Central memory CD8-positive, alpha-beta T cell (primary cell): ENCODE measurements around the gene FHIP1B.

ENCODE experiments used
- ATAC-seq: fragments of 150-1000 bp; cut with Tn5 transposase; replicated peaks from 2 replicates; pipeline ENCODE4 v1.10.0; 2022; ENCODE audit warnings: mild to moderate bottlenecking, moderate FRiP score, moderate number of reproducible peaks; ENCODE audit not compliant: poor library complexity, severe bottlenecking; ENCODE audit errors: extremely low read depth
- DNase-seq, 2 donors: peaks; one replicate each; pipeline ENCODE4 v3.0.0; 2021; ENCODE audit warnings: low spot score in 2 of 2
- H3K27ac Mint-ChIP-seq: one replicate; pipeline ENCODE4 v1.8.0; 2022; ENCODE audit warnings: low read depth, mild to moderate bottlenecking, moderate library complexity, mixed read lengths
- H3K27me3 Mint-ChIP-seq: one replicate; pipeline ENCODE4 v1.8.0; 2022; ENCODE audit warnings: mixed read lengths
- H3K36me3 Mint-ChIP-seq: one replicate; pipeline ENCODE4 v1.8.0; 2022; ENCODE audit warnings: mild to moderate bottlenecking, moderate library complexity, mixed read lengths; ENCODE audit not compliant: insufficient read depth
- H3K4me1 Mint-ChIP-seq: one replicate; pipeline ENCODE4 v1.8.0; 2022; ENCODE audit warnings: mixed read lengths
- H3K4me3 Mint-ChIP-seq: one replicate; pipeline ENCODE4 v1.8.0; 2022; ENCODE audit warnings: mild to moderate bottlenecking, moderate library complexity, mixed read lengths
- H3K9me3 Mint-ChIP-seq: one replicate; pipeline ENCODE4 v1.8.0; 2022; ENCODE audit warnings: mixed read lengths

FHIP1B gene

GRCh38 chr11:6206456-6207180 is 27.8 kb downstream of the FHIP1B start:
- Mint-ChIP-seq H3K9me3 (no peaks in the 10 kb centered on the region), H3K36me3 (peaks cover 12% of the 10 kb centered on the region), H3K27me3 (no peaks in the 10 kb centered on the region), H3K27ac (no peak overlapping the region), H3K4me1 (peaks cover 40% of the 10 kb centered on the region), H3K4me3 (no peak overlapping the region)
- DNase-seq (no peak), ATAC-seq (no peak)

GRCh38 chr11:6205366-6205765 is 29.1 kb downstream of the FHIP1B start, which contains the start of gene C11orf42:
C11orf42 (plus strand) TSS chr11:6205557; CDS start chr11:6205616, 59 bp downstream.
- Mint-ChIP-seq H3K36me3 (peaks cover 11% of the 10 kb centered on the region), H3K27ac (no peak within 1 kb of the TSS)
- no peak for ATAC-seq

GRCh38 chr11:6204706-6205105 is 29.7 kb downstream of the FHIP1B start:
- Mint-ChIP-seq H3K4me1 (peaks cover 59% of the 10 kb centered on the region), H3K27me3 (no peaks in the 10 kb centered on the region), H3K36me3 (peaks cover 10% of the 10 kb centered on the region), H3K27ac (no peak overlapping the region), H3K4me3 (no peak overlapping the region), H3K9me3 (peaks cover 4% of the 10 kb centered on the region)
- ATAC-seq (no peak), DNase-seq (no peak)

More at GRCh38 chr11:6205366-6205765, 29.1 kb downstream of the FHIP1B start, which contains the start of gene C11orf42:
- peaks cover 53% of the 10 kb centered on the region for H3K4me1 Mint-ChIP-seq
- DNase-seq, result no peak
- no peaks in the 10 kb centered on the region for H3K27me3 Mint-ChIP-seq
- H3K9me3 Mint-ChIP-seq, result peaks cover 4% of the 10 kb centered on the region
- no peak within 1 kb of the TSS for H3K4me3 Mint-ChIP-seq

- peaks cover 10% of the 10 kb centered on the region for H3K36me3 Mint-ChIP-seq
- ATAC-seq, result peak; percentile 48
- H3K4me3 Mint-ChIP-seq, result peak overlapping the region; percentile 49
- peaks cover 65% of the 10 kb centered on the region for H3K4me1 Mint-ChIP-seq
- H3K9me3 Mint-ChIP-seq, result peaks cover 4% of the 10 kb centered on the region
- no peak for DNase-seq
- H3K27me3 Mint-ChIP-seq, result no peaks in the 10 kb centered on the region
- H3K27ac Mint-ChIP-seq, result peak overlapping the region; percentile 74
Measured at GRCh38 chr11:6203327-6203726, 31.1 kb downstream of the FHIP1B start.

- peak overlapping the region; percentile 86 for H3K27ac Mint-ChIP-seq
- H3K27me3 Mint-ChIP-seq, result no peaks in the 10 kb centered on the region
- peaks cover 10% of the 10 kb centered on the region for H3K36me3 Mint-ChIP-seq
- no peak overlapping the region for H3K4me3 Mint-ChIP-seq
- DNase-seq, result no peak
- no peak for ATAC-seq
- peaks cover 4% of the 10 kb centered on the region for H3K9me3 Mint-ChIP-seq
- H3K4me1 Mint-ChIP-seq, result peaks cover 69% of the 10 kb centered on the region
Measured at GRCh38 chr11:6202041-6202440, 32.4 kb downstream of the FHIP1B start.

GRCh38 chr11:6201481-6201880 is 33.0 kb downstream of the FHIP1B start:
- H3K27ac Mint-ChIP-seq, result peak overlapping the region; percentile 86
- no peak for DNase-seq
- H3K27me3 Mint-ChIP-seq, result no peaks in the 10 kb centered on the region
- peak; percentile 66 for ATAC-seq
- peak overlapping the region; percentile 42 for H3K4me3 Mint-ChIP-seq
- H3K4me1 Mint-ChIP-seq, result peaks cover 72% of the 10 kb centered on the region
- peaks cover 10% of the 10 kb centered on the region for H3K36me3 Mint-ChIP-seq
- peaks cover 4% of the 10 kb centered on the region for H3K9me3 Mint-ChIP-seq

GRCh38 chr11:6200975-6201374 is 33.5 kb downstream of the FHIP1B start:
- DNase-seq, result no peak
- Mint-ChIP-seq H3K36me3 (peaks cover 8% of the 10 kb centered on the region), H3K4me3 (peak overlapping the region; percentile 42), H3K27ac (peak overlapping the region; percentile 86), H3K4me1 (peaks cover 77% of the 10 kb centered on the region), H3K9me3 (peaks cover 4% of the 10 kb centered on the region), H3K27me3 (no peaks in the 10 kb centered on the region)
- peak; percentile 64 for ATAC-seq

- Mint-ChIP-seq H3K36me3 (peaks cover 8% of the 10 kb centered on the region), H3K9me3 (peaks cover 4% of the 10 kb centered on the region), H3K27me3 (no peaks in the 10 kb centered on the region), H3K4me1 (peaks cover 64% of the 10 kb centered on the region), H3K4me3 (no peak within 1 kb of the TSS), H3K27ac (peak within 1 kb of the TSS; percentile 86)
- ATAC-seq, result no peak
- DNase-seq, result no peak
Measured at GRCh38 chr11:6199174-6199810, 35.1 kb downstream of the FHIP1B start, which contains the start of gene OR52W1. OR52W1 (plus strand) TSS chr11:6199224; CDS start chr11:6199224, 0 bp downstream.

GRCh38 chr11:6197466-6198200 is 36.8 kb downstream of the FHIP1B start:
- H3K27ac Mint-ChIP-seq, result no peak overlapping the region
- no peak overlapping the region for H3K4me3 Mint-ChIP-seq
- ATAC-seq (no peak), DNase-seq (no peak)
- H3K4me1 Mint-ChIP-seq, result peaks cover 47% of the 10 kb centered on the region
- peaks cover 4% of the 10 kb centered on the region for H3K9me3 Mint-ChIP-seq
- no peaks in the 10 kb centered on the region for H3K27me3 Mint-ChIP-seq
- H3K36me3 Mint-ChIP-seq, result peaks cover 6% of the 10 kb centered on the region

- peaks cover 36% of the 10 kb centered on the region for H3K4me1 Mint-ChIP-seq
- no peaks in the 10 kb centered on the region for H3K27me3 Mint-ChIP-seq
- ATAC-seq (peak; percentile 68), DNase-seq (no peak)
- peak overlapping the region; percentile 8 for H3K4me3 Mint-ChIP-seq
- peaks cover 8% of the 10 kb centered on the region for H3K36me3 Mint-ChIP-seq
- H3K27ac Mint-ChIP-seq, result peak overlapping the region; percentile 67
- H3K9me3 Mint-ChIP-seq, result peaks cover 4% of the 10 kb centered on the region
Measured at GRCh38 chr11:6196396-6196795, 38.0 kb downstream of the FHIP1B start.

GRCh38 chr11:6194065-6194581 is 40.3 kb downstream of the FHIP1B start:
- no peaks in the 10 kb centered on the region for H3K9me3 Mint-ChIP-seq
- no peak for DNase-seq
- peaks cover 2% of the 10 kb centered on the region for H3K36me3 Mint-ChIP-seq
- H3K4me3 Mint-ChIP-seq, result no peak overlapping the region
- H3K4me1 Mint-ChIP-seq, result peaks cover 20% of the 10 kb centered on the region
- ATAC-seq, result no peak
- no peak overlapping the region for H3K27ac Mint-ChIP-seq
- no peaks in the 10 kb centered on the region for H3K27me3 Mint-ChIP-seq

GRCh38 chr11:6191742-6192141 is 42.7 kb downstream of the FHIP1B start:
- no peak for ATAC-seq
- H3K27ac Mint-ChIP-seq, result no peak overlapping the region
- H3K36me3 Mint-ChIP-seq, result peaks cover 2% of the 10 kb centered on the region
- no peak overlapping the region for H3K4me3 Mint-ChIP-seq
- H3K4me1 Mint-ChIP-seq, result peaks cover 9% of the 10 kb centered on the region
- no peaks in the 10 kb centered on the region for H3K9me3 Mint-ChIP-seq
- no peak for DNase-seq
- H3K27me3 Mint-ChIP-seq, result no peaks in the 10 kb centered on the region
